Colonic mucosa (tissue), 4 donors: ENCODE measurements around the gene NT5C3A. TPM values are rescaled to one million over a fixed set of nuclear protein-coding genes. Genes with fewer than 3 reads are reported as not detected.
"Not testable (repeated sequence)": the region's sequence is repeated elsewhere in the genome, so short reads cannot be mapped to it uniquely, and the experiment has no call there.

Experiments used
- DNase-seq: peaks from one replicate; pipeline ENCODE4 v3.0.0-alpha.2; 2020
- H3K27ac ChIP-seq: fragments of 200-600 bp; one replicate; pipeline ENCODE4 v1.8.0; 2021
- H3K27me3 ChIP-seq: fragments of 200-600 bp; one replicate; pipeline ENCODE4 v1.8.0; 2021
- H3K36me3 ChIP-seq: fragments of 200-600 bp; one replicate; pipeline ENCODE4 v1.8.0; 2021
- H3K4me1 ChIP-seq: fragments of 200-600 bp; one replicate; pipeline ENCODE4 v1.8.0; 2021; ENCODE audit warnings: mild to moderate bottlenecking
- H3K4me3 ChIP-seq: fragments of 200-600 bp; one replicate; pipeline ENCODE4 v1.8.0; 2021
- H3K9ac ChIP-seq, 2 donors: one replicate each; pipeline ENCODE4 v1.7.0; 2013; ENCODE audit warnings: control low read depth in 2 of 2, low read depth in 2 of 2, low read length in 2 of 2
- H3K9me3 ChIP-seq: fragments of 200-600 bp; one replicate; pipeline ENCODE4 v1.8.0; 2021
- intact Hi-C: fragments of 100-400 bp; cut with DNase I; formaldehyde crosslinking; loops from one replicate; pipeline ENCODE4 v1.14.1; 2022
- total RNA-seq, 2 donors: library from RNA; stranded (reverse); fragmentation: NEBNext Ultra II Directional in 1 of 2; extraction: Animal tissue kit (Norgen Biotek cat#: 25700) in 1 of 2; gene quantifications; one replicate each; pipeline ENCODE4 v1.2.1, GENCODE V29; 2021
- TF ChIP-seq, protein P1 (sequence below): fragments of 200-600 bp; IDR thresholded peaks from one replicate; pipeline ENCODE4 v1.8.0; 2022; ENCODE audit warnings: antibody characterized with exemption, mild to moderate bottlenecking
- donor health status: healthy.
- donor health status: DM: no; HTN: no; CAD: no.
- donor health status: DM: no; HTN: no; CAD: no.

The NT5C3A gene
- total RNA-seq, 2 donors from 2014 or later, result 53.9 to 104 TPM

DNA sequence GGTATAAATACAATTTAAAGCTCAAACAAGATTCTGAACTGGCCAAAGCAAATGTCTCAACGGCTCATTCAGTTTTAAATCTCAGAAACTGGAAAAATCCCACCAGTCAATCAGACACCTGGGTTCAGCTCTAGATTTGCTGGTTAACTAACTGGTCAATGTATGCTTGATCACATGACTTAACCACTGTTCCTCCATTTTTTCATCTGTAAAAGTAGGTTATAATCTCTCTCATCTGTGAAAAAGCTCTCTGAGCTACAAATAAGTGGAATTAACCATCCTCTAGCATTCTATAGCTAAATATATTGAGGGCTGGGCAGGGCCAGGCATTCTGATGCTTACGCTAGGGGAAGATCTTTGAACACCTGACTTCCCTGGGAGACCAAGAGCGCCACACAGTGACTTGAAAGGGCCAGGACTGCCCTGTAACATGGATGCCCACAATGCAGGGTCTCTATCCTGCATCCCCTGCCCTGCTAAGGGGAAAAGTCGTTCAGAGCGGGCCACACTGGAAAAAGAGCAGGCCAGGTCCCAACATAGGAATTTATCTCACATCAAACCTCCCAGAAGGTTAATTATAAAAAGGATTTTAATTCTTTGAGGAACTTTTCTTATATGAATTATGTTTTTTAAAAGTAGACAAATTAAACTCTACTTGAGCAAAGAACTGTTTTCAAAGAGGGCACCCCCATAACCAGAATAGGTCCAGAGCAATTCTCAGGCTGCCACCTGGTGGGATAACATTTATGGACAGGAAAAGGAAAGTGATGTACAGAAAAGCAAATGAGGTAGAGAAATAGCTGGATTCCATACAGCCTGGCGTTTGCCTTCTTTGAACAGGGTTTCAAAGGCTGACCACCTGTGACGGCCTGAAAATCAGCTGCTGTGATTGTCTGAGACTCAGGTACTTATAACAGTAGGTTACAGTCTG lies 44.8 kb upstream of the NT5C3A start:
- Histone ChIP-seq H3K27me3 (no peaks in the 10 kb centered on the region), H3K4me1 (peaks cover 13% of the 10 kb centered on the region), H3K9ac (no peak overlapping the region), H3K4me3 (no peak overlapping the region), H3K36me3 (no peaks in the 10 kb centered on the region), H3K9me3 (no peaks in the 10 kb centered on the region), H3K27ac (no peak overlapping the region)
- DNase-seq, result peak; percentile 45
- intact Hi-C loops, result no loop called here
- TF ChIP-seq, protein P1, sequence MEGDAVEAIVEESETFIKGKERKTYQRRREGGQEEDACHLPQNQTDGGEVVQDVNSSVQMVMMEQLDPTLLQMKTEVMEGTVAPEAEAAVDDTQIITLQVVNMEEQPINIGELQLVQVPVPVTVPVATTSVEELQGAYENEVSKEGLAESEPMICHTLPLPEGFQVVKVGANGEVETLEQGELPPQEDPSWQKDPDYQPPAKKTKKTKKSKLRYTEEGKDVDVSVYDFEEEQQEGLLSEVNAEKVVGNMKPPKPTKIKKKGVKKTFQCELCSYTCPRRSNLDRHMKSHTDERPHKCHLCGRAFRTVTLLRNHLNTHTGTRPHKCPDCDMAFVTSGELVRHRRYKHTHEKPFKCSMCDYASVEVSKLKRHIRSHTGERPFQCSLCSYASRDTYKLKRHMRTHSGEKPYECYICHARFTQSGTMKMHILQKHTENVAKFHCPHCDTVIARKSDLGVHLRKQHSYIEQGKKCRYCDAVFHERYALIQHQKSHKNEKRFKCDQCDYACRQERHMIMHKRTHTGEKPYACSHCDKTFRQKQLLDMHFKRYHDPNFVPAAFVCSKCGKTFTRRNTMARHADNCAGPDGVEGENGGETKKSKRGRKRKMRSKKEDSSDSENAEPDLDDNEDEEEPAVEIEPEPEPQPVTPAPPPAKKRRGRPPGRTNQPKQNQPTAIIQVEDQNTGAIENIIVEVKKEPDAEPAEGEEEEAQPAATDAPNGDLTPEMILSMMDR, result no peak

GRCh38 chr7:33101906-33102305 lies 39.3 kb upstream of the NT5C3A start:
- no peak for DNase-seq
- Histone ChIP-seq H3K4me3 (no peak overlapping the region), H3K36me3 (peaks cover 3% of the 10 kb centered on the region), H3K27me3 (no peaks in the 10 kb centered on the region), H3K9me3 (no peaks in the 10 kb centered on the region), H3K4me1 (no peaks in the 10 kb centered on the region), H3K9ac (no peak overlapping the region), H3K27ac (no peak overlapping the region)
- TF ChIP-seq, protein P1, result no peak
- intact Hi-C loops, result no loop called here

- Histone ChIP-seq H3K36me3 (peaks cover 3% of the 10 kb centered on the region), H3K27me3 (no peaks in the 10 kb centered on the region), H3K27ac (no peak overlapping the region), H3K4me1 (no peaks in the 10 kb centered on the region), H3K9ac (no peak overlapping the region), H3K4me3 (no peak overlapping the region), H3K9me3 (no peaks in the 10 kb centered on the region)
- DNase-seq, result no peak
- TF ChIP-seq, protein P1, result no peak
- intact Hi-C loops, result no loop called here
These were observed 38.2 kb upstream of the NT5C3A start for GRCh38 chr7:33100770-33101169.

- Histone ChIP-seq H3K4me3 (no peak overlapping the region), H3K27ac (no peak overlapping the region), H3K9me3 (no peaks in the 10 kb centered on the region), H3K36me3 (peaks cover 3% of the 10 kb centered on the region), H3K9ac (no peak overlapping the region), H3K27me3 (no peaks in the 10 kb centered on the region), H3K4me1 (no peaks in the 10 kb centered on the region)
- no peak for DNase-seq
- intact Hi-C loops, result no loop called here
- TF ChIP-seq, protein P1, result no peak
These were observed 36.8 kb upstream of the NT5C3A start for GRCh38 chr7:33099154-33099940.

GRCh38 chr7:33094745-33095275 lies 32.2 kb upstream of the NT5C3A start:
- H3K27ac ChIP-seq, H3K36me3 ChIP-seq, H3K27me3 ChIP-seq, H3K9me3 ChIP-seq, DNase-seq, H3K9ac ChIP-seq, intact Hi-C loops, H3K4me1 ChIP-seq, H3K4me3 ChIP-seq: not testable (repeated sequence)
